GM19238 (cell line): ENCODE measurements around the gene HOXB9.

ENCODE experiments used
- DNase-seq: peaks from one replicate; pipeline ENCODE4 v3.0.0; 2011; ENCODE audit warnings: low spot score; ENCODE audit not compliant: insufficient read length

HOXB9 gene

GRCh38 chr17:48639982-48640857, 14.1 kb upstream of the HOXB9 start:
- no peak for DNase-seq

DNA sequence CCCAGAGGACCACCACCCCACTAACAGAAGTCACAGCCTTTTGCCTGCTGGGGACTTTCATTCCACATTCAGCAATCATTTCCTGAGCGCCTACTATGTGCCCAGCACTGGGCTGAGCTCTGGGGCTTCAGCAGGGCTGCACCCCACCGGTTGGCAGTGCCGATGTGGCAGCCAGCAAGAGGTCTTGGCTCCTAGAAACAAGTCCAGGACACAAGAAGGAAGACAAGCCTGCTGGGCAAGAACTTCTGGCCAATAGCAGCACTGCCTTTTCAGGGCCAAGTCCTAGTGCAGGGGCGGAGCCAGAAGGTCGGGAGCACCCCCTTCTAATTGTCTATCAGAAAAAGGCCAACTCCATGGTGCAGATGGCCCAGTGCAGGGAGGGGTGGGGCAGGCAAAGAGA, 13.0 kb upstream of the HOXB9 start:
- DNase-seq = peak; percentile 0

- DNase-seq = peak; percentile 4
Observed at GRCh38 chr17:48637323-48638260, 11.4 kb upstream of the HOXB9 start.

DNA sequence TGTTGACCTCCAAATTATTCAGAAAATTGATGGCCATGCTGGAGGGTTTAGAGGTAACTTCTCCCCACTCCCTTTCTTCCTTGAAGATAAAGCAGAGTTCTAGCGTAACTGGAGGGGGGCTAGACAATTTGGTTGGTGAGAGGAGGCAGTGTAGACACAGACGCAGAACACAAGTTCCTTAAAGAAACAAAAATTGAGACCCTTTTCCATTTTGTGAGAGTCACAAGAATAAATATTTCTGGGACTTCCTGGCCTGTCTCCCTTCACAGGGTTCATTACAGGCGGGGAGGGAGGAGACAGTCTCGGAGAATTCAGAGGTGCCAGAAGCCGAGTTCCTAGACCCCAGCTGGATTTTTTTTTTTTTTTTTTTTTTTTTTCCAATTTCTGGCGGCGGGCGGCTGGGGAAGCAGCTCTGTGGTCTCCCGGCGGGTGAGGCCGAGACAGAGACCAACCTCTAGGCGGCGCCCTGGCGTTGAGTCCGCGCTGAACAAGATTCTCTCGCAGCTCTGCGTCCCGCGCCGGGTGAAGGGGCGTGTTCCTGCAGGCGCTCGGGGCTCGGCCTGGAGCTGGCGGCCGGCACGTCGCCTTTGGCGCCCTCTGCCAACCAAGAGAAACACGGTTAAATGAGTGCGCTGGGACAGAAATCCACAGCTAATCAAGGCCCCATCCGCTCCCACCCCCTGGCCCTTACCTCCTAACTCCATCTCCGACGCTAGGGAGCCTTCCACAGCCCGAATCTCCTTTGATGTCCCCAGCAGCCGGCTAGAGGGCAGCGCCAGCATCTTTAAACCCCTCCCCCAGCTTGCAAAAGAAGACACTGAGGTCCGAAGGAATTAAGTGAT, 10.2 kb upstream of the HOXB9 start:
- DNase-seq = peak; percentile 71

- DNase-seq = no peak
Observed at GRCh38 chr17:48634493-48635208, 8.5 kb upstream of the HOXB9 start.

- no peak for DNase-seq
Observed at GRCh38 chr17:48633266-48633677, 7.1 kb upstream of the HOXB9 start.

DNA sequence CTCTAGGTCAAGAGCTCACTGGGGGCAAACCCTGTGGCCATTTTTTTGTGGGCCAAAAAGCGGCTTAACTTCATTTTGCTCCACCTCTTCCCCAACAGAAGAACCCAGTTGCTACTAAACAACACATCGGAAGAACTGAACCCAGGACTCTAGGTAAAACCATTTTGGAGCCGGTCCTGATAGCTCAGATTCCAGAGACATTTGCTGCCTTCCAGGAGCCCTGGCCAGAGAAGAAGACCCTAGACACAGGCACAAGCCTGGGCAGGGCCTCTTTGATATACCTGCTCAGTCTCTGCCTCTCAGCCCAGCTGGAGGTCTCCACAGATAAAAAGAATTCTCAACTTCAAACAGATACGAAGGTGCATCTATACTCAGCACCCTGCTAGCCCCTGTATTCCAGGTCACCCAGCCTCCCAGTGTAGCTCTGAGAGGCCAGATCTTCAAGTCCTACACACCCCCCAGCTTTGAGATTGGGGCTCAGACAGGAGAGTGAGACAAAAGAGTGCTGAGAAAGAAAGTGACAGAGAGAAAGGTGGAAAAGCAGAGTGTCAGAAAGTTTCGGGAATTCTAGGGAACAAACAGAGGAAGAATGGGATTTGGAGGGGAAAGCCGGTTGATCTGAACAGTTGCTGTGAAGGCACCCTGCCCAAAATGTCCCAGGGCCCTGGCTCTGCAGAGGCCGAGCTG, 6.6 kb upstream of the HOXB9 start:
- DNase-seq = no peak

GRCh38 chr17:48631693-48632578, 5.8 kb upstream of the HOXB9 start:
- DNase-seq = no peak

- DNase-seq = no peak
Observed at GRCh38 chr17:48630925-48631692, 5.0 kb upstream of the HOXB9 start.

DNA sequence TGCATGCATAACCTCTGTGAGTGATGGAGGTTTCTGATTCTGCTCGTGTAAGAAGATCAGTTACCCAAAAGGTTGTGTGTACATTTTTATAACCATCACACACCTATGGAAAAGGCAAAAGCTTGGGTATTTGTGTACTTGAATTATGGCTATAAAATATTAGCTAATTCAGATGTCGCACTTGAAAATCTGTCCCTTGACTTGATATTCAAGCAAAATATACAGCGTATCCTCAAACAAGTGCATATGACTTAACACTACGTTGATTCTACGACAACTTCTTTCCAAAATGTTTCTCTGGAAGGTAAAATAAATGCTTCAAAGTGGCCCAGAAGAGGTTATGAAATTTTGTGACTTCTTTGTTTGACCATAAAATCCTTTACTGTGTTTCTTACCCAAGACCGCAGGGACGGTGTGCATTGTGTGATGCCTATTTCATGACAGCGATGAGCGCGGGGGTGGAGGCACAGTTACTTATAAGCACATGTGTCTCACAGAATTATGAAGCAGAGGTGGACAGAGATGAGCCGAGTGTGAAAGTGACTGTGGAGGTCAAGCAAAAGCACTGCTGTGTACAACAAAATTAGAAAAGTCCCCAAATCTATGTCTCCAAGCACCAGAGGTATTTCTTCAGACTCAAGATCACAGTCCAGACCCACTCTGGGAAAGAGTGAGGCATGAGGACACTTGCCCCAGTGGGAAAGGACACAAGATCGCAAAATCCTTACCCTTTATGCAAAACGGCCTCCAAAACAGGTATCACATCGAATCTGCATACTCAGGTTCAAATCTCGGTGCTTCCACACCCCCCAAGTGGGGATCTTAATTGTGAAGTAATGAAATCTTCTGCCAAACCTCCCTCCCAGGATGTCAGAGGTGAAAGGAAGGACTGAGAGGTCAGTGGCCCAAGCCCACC, 4.1 kb upstream of the HOXB9 start:
- no peak for DNase-seq

GRCh38 chr17:48629411-48629759, 3.2 kb upstream of the HOXB9 start:
- no peak for DNase-seq

DNA sequence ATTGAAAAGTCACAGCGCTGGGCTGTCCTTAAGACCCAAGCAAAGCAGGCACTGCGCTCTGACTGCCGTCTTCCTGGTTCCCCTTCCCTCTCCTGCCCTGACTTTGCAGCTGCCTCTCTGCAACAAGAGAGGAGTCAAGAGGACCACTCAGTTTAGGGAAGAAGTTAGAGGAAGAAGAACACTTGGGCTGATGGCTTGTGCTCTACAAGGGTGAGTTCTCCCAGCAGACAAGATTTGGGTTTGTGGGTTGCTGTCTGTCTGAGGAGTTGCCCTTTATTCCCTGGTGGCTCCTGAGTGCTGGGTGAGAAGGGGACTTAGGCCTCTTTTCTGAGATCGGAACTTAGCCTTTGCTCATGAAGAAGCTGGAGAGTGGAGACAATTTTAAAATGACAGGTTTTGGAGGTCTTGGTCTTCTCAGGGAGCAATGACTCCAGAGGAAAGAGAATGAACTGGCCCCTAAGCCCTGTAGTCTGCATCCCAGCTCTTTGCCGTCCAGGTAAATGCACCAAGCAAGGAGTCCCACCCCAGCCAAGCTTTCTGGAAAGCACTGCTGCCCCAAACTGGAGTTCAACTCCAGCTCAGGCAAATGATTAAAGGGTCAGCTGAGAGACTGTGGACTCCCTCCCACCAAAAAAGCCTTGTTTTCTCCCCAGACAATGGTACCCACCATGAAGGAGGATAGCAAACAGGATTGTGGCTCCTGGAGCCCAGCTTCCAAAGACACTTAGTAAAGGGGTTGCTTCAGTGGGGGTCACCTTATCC, 2.7 kb upstream of the HOXB9 start:
- no peak for DNase-seq

GRCh38 chr17:48627623-48628521, 1.7 kb upstream of the HOXB9 start:
- DNase-seq = no peak

DNA sequence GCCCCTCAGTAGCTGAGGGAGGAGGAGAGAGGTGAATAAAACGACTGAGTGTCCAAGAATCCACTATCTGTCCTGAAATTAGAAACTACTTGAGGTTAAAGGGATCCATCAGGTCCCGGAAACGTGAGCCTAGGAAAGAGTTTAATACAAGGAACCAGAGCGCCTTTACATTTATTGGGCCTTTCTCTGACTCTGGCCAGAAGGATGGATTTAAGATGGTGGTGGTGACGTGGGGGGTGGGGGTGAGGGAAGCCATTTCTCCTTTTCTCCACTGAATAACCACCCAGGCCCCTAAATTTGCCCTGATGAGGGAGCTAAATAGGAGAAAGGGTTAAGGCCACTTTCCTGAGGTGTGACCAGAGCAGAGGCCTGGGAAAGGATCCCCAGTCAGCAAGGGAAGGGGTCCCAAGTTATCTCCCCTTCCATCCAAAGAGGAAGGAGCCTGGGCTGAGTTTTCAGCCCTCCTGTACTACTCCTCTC, 1.0 kb upstream of the HOXB9 start:
- DNase-seq = no peak

GRCh38 chr17:48625495-48626244, 488 bp downstream of the HOXB9 start:
- peak; percentile 71 for DNase-seq
